Keratinocyte (primary cell): ENCODE data around the gene OTOS.

Experiments used
- EZH2 ChIP-seq: IDR thresholded peaks from one replicate; pipeline ENCODE4 v1.6.1; 2012; ENCODE audit warnings: inconsistent platforms, mild to moderate bottlenecking, low read length, moderate library complexity
- TF ChIP-seq, protein P1 (sequence below), 3 experiments: IDR thresholded peaks in 1 of 3; conservative IDR thresholded peaks in 1 of 3; optimal IDR thresholded peaks in 1 of 3; 2 replicates in 2 of 3; 3 replicates in 1 of 3; pipeline versions ENCODE3 to v1.5.1; 2011; ENCODE audit warnings: low read length in 3 of 3, mild to moderate bottlenecking in 3 of 3, moderate library complexity in 2 of 3, control low read depth in 1 of 3, inconsistent platforms in 1 of 3; ENCODE audit not compliant: insufficient read depth in 2 of 3; ENCODE audit errors: extremely low read depth in 1 of 3

DNA sequence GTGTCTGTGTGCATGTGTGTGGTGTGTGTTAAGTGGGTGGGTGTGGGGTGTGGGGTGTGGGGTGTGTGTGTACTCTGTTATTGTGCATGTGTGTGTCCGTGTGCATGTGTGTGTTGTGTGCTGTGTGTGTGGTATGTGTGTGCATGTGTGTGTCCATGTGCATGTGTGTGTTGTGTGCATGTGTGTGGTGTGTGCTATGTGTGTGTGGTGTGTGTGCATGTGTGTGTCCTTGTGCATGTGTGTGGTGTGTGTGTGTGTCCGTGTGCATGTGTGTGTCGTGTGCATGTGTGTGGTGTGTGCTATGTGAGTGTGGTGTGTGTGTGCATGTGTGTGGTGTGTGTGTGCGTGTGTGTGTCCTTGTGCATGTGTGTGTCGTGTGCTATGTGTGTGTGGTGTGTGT is 6.9 kb upstream of the OTOS start:
- TF ChIP-seq, protein P1, sequence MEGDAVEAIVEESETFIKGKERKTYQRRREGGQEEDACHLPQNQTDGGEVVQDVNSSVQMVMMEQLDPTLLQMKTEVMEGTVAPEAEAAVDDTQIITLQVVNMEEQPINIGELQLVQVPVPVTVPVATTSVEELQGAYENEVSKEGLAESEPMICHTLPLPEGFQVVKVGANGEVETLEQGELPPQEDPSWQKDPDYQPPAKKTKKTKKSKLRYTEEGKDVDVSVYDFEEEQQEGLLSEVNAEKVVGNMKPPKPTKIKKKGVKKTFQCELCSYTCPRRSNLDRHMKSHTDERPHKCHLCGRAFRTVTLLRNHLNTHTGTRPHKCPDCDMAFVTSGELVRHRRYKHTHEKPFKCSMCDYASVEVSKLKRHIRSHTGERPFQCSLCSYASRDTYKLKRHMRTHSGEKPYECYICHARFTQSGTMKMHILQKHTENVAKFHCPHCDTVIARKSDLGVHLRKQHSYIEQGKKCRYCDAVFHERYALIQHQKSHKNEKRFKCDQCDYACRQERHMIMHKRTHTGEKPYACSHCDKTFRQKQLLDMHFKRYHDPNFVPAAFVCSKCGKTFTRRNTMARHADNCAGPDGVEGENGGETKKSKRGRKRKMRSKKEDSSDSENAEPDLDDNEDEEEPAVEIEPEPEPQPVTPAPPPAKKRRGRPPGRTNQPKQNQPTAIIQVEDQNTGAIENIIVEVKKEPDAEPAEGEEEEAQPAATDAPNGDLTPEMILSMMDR (optimal IDR thresholded peaks at IDR 0.05 in 1 of 3, IDR thresholded peaks at IDR 0.05 in 1 of 3, conservative IDR thresholded peaks at IDR 0.05 in 1 of 3; ENCODE audit: extremely low read depth in 1 of 3, insufficient read depth in 2 of 3, low read length in 3 of 3), result no peak
- no peak for TF ChIP-seq EZH2
